Upper lobe of left lung (tissue), 4 donors: ENCODE results near the gene ARG1.
"Not testable (repeated sequence)": the region's sequence is repeated elsewhere in the genome, so short reads cannot be mapped to it uniquely, and the experiment has no call there.

ENCODE experiments used
- EP300 ChIP-seq, 4 donors: sonication (generic); formaldehyde crosslinking; IDR thresholded peaks; one replicate each; pipeline ENCODE4 v1.5.1; 2017; ENCODE audit warnings: antibody characterized with exemption in 4 of 4, control low read depth in 2 of 4
- POLR2AphosphoS5 ChIP-seq, 2 donors: sonication (generic); formaldehyde crosslinking; IDR thresholded peaks; one replicate each; pipeline ENCODE4 v1.5.1; 2017; ENCODE audit warnings: antibody characterized with exemption in 2 of 2
- TF ChIP-seq, protein P1 (sequence below), 6 experiments: fragments of 450-650 bp in 4 of 6; fragments of 200-600 bp in 2 of 6; sonication (generic) in 2 of 6; IDR thresholded peaks; one replicate each; pipeline ENCODE4 v1.5.1; 2016 to 2019; ENCODE audit warnings: antibody characterized with exemption in 6 of 6

DNA sequence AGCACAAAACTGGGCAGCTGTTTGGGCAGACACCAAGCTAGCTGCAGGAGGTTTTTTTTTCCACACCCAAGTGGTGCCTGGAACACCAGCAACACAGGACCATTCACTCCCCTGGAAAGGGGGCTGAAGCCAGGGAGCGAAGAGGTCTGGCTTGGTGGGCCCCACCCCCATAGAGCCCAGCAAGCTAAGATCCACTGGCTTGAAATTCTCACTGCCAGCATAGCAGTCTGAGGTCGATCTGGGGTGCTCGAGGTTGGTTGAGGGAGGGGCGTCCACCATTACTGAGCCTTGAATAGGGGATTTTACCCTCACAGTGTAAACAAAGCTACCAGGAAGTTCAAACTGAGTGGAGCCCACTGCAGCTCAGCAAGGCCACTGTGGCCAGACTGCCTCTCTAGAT lies 34.4 kb upstream of the ARG1 start:
- TF ChIP-seq POLR2AphosphoS5, EP300 (IDR thresholded peaks at IDR 0.05): not testable (repeated sequence)
- TF ChIP-seq, protein P1, sequence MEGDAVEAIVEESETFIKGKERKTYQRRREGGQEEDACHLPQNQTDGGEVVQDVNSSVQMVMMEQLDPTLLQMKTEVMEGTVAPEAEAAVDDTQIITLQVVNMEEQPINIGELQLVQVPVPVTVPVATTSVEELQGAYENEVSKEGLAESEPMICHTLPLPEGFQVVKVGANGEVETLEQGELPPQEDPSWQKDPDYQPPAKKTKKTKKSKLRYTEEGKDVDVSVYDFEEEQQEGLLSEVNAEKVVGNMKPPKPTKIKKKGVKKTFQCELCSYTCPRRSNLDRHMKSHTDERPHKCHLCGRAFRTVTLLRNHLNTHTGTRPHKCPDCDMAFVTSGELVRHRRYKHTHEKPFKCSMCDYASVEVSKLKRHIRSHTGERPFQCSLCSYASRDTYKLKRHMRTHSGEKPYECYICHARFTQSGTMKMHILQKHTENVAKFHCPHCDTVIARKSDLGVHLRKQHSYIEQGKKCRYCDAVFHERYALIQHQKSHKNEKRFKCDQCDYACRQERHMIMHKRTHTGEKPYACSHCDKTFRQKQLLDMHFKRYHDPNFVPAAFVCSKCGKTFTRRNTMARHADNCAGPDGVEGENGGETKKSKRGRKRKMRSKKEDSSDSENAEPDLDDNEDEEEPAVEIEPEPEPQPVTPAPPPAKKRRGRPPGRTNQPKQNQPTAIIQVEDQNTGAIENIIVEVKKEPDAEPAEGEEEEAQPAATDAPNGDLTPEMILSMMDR (IDR thresholded peaks at IDR 0.05): not testable (repeated sequence)
